ENCODE results near the gene SCLT1. TPM values are rescaled to one million over a fixed set of nuclear protein-coding genes. Genes with fewer than 3 reads are reported as not detected.

Gene SCLT1
- total RNA-seq, 1 experiment from 2014 or later: 24.1 TPM

DNA sequence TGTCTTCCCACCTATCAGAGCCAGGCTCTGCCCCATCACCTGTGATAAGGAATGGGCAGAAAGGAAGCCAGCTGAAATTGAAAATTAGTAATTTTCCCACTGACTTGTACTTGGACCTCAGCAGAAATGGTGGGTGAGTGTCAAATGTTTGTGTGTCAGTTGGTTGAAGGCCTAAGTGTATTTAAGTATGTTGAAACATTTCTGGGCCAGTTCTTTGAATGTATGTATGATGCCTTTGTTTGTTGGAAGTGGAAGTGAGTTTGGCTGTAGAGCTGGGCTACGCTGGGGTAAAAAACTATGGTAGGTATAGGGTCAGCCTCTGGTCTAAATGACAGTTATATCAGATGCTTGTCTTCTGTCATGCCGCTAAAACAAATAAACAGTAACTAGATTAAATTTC, 256.1 kb downstream of the SCLT1 start:
- peaks cover 9% of the 10 kb centered on the region for H3K36me3 ChIP-seq (ENCODE audit: insufficient read depth, low read length, poor library complexity, severe bottlenecking)
- H3K27ac ChIP-seq (ENCODE audit: low read depth, low read length, poor library complexity, severe bottlenecking): no peak overlapping the region

DNA sequence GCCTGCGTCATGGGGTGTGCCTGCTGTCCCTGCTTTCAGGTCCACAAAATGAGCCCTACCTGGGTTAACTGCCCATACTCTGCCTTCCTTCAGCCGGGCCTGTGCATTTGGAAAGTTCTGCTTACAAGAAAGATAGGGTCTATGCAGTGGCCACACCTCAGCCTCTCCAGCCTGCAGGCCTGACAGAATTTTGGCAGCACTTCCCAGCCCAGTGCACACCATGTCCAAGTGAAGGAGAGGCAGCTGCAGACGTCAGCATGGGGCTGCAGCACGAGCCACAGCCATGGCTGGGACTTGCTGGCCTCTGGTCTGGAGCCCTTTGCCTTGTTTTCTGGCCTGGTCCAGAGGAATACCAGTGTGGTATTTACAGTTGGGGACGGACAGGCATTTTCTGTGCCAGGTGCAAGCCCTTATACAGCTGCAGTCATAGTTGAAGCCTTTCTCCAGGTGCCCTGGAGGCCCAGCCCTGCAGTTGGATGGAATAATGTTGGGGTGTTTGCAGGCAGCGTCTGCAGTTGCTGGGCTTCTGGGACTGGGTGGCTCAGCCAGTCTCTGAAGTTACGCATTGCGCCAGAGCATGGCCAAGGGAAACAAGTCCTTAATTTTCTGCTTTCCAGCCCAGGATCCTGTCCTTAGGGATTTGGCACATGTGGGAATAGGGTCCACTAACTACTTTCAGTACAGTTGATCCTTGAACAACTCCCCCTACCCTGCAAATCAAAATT, 257.7 kb downstream of the SCLT1 start:
- H3K9me3 ChIP-seq (ENCODE audit: low read depth, low read length, poor library complexity, severe bottlenecking): no peaks in the 10 kb centered on the region
- BruUV-seq (replicated peaks): no TSS peak
- peaks cover 9% of the 10 kb centered on the region for H3K36me3 ChIP-seq (ENCODE audit: insufficient read depth, low read length, poor library complexity, severe bottlenecking)
- TF ChIP-seq, protein P1, sequence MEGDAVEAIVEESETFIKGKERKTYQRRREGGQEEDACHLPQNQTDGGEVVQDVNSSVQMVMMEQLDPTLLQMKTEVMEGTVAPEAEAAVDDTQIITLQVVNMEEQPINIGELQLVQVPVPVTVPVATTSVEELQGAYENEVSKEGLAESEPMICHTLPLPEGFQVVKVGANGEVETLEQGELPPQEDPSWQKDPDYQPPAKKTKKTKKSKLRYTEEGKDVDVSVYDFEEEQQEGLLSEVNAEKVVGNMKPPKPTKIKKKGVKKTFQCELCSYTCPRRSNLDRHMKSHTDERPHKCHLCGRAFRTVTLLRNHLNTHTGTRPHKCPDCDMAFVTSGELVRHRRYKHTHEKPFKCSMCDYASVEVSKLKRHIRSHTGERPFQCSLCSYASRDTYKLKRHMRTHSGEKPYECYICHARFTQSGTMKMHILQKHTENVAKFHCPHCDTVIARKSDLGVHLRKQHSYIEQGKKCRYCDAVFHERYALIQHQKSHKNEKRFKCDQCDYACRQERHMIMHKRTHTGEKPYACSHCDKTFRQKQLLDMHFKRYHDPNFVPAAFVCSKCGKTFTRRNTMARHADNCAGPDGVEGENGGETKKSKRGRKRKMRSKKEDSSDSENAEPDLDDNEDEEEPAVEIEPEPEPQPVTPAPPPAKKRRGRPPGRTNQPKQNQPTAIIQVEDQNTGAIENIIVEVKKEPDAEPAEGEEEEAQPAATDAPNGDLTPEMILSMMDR (conservative IDR thresholded peaks at IDR 0.05; ENCODE audit: low read depth, low read length): no peak
- no peak for TF ChIP-seq EZH2 (IDR thresholded peaks at IDR 0.05; ENCODE audit: borderline replicate concordance, low read depth, low read length, poor library complexity, severe bottlenecking)
- DNase-seq (ENCODE audit: low spot score): no peak
- H3K4me3 ChIP-seq (ENCODE audit: low read depth, low read length, poor library complexity, severe bottlenecking): no peak overlapping the region
- no peak overlapping the region for H3K27ac ChIP-seq (ENCODE audit: low read depth, low read length, poor library complexity, severe bottlenecking)
- intact Hi-C loops (cut with micrococcal nuclease; ENCODE audit: unreplicated experiment): no loop called here
- CTCF ChIA-PET: no interaction called here
- H3K27me3 ChIP-seq (replicated peaks; ENCODE audit: insufficient read depth, low read depth, low read length, poor library complexity): no peaks in the 10 kb centered on the region
- H3K4me1 ChIP-seq (ENCODE audit: insufficient read depth, low read length, poor library complexity, severe bottlenecking): peaks cover 24% of the 10 kb centered on the region
- POLR2A ChIA-PET (ENCODE audit: low non-redundant PET): no interaction called here

More for the DNA sequence above, 256.1 kb downstream of the SCLT1 start:
- intact Hi-C loops (cut with micrococcal nuclease; ENCODE audit: unreplicated experiment): no loop called here
- no TSS peak for BruUV-seq (replicated peaks)
- CTCF ChIA-PET: no interaction called here
- H3K4me1 ChIP-seq (ENCODE audit: insufficient read depth, low read length, poor library complexity, severe bottlenecking): peaks cover 11% of the 10 kb centered on the region
- no peaks in the 10 kb centered on the region for H3K9me3 ChIP-seq (ENCODE audit: low read depth, low read length, poor library complexity, severe bottlenecking)
- H3K4me3 ChIP-seq (ENCODE audit: low read depth, low read length, poor library complexity, severe bottlenecking): no peak overlapping the region
- no peaks in the 10 kb centered on the region for H3K27me3 ChIP-seq (replicated peaks; ENCODE audit: insufficient read depth, low read depth, low read length, poor library complexity)
- POLR2A ChIA-PET (ENCODE audit: low non-redundant PET): no interaction called here
- no peak for DNase-seq (ENCODE audit: low spot score)
- no peak for TF ChIP-seq EZH2 (IDR thresholded peaks at IDR 0.05; ENCODE audit: borderline replicate concordance, low read depth, low read length, poor library complexity, severe bottlenecking)
- TF ChIP-seq, protein P1 (conservative IDR thresholded peaks at IDR 0.05; ENCODE audit: low read depth, low read length): no peak

Other genes starting within 250 kb of the SCLT1 start
- gene C4orf33, start 2.6 kb upstream of the SCLT1 start, total RNA-seq (2021): 4.7 and 6.2 TPM in 2 replicates

Data from A673 (cell line).